ENCODE measurements around the gene DUSP22. TPM values are rescaled to one million over a fixed set of nuclear protein-coding genes. Genes with fewer than 3 reads are reported as not detected.

The DUSP22 gene
- total and polyA plus RNA-seq, 4 donors = 23.0 to 65.8 (median 49.3) TPM

GRCh38 chr6:346386-347030 is 54.2 kb downstream of the DUSP22 start:
- Histone ChIP-seq H3K27ac (ENCODE audit: low read depth in 1 of 2, low read length in 2 of 2) (no peak overlapping the region), H3K36me3 (ENCODE audit: control insufficient read depth in 1 of 2, insufficient read depth in 2 of 2, low read length in 1 of 2) (peaks cover 0 to 3% of the 10 kb centered on the region in 2 donors), H3K4me3 (ENCODE audit: low read length in 2 of 2) (no peak overlapping the region), H3K27me3 (ENCODE audit: control insufficient read depth in 1 of 2, insufficient read depth in 2 of 2, low read length in 1 of 2) (no peaks in the 10 kb centered on the region), H3K4me1 (ENCODE audit: control insufficient read depth in 1 of 2, insufficient read depth in 2 of 2, low read length in 2 of 2) (no peaks in the 10 kb centered on the region), H3K9me3 (ENCODE audit: control insufficient read depth, low read length) (no peaks in the 10 kb centered on the region)
- intact Hi-C loops (cut with DNase I) = no loop called here
- DNase-seq = no peak
- ATAC-seq (ENCODE audit: low FRiP score) = no peak
- WGBS, 2 donors = 81 to 82% methylated on average over 10 of the region's 10 CpGs

GRCh38 chr6:347232-347631 is 54.9 kb downstream of the DUSP22 start:
- peak in 1 of 2 donors; percentile 28 for DNase-seq
- Histone ChIP-seq H3K27ac (ENCODE audit: low read depth in 1 of 2, low read length in 2 of 2) (no peak overlapping the region), H3K27me3 (ENCODE audit: control insufficient read depth in 1 of 2, insufficient read depth in 2 of 2, low read length in 1 of 2) (no peaks in the 10 kb centered on the region), H3K4me1 (ENCODE audit: control insufficient read depth in 1 of 2, insufficient read depth in 2 of 2, low read length in 2 of 2) (no peaks in the 10 kb centered on the region), H3K9me3 (ENCODE audit: control insufficient read depth, low read length) (no peaks in the 10 kb centered on the region), H3K36me3 (ENCODE audit: control insufficient read depth in 1 of 2, insufficient read depth in 2 of 2, low read length in 1 of 2) (peaks cover 0 to 3% of the 10 kb centered on the region in 2 donors), H3K4me3 (ENCODE audit: low read length in 2 of 2) (no peak overlapping the region)
- no peak for ATAC-seq (ENCODE audit: low FRiP score)
- intact Hi-C loops (cut with DNase I) = no loop called here
- 85 to 86% methylated on average over 4 of the region's 4 CpGs for WGBS, 2 donors

GRCh38 chr6:347951-348859 is 55.9 kb downstream of the DUSP22 start:
- no peaks in the 10 kb centered on the region for H3K4me1 ChIP-seq (ENCODE audit: control insufficient read depth in 1 of 2, insufficient read depth in 2 of 2, low read length in 2 of 2)
- H3K27ac ChIP-seq (ENCODE audit: low read depth in 1 of 2, low read length in 2 of 2) = no peak overlapping the region
- peaks cover 0 to 3% of the 10 kb centered on the region in 2 donors for H3K36me3 ChIP-seq (ENCODE audit: control insufficient read depth in 1 of 2, insufficient read depth in 2 of 2, low read length in 1 of 2)
- no peaks in the 10 kb centered on the region for H3K9me3 ChIP-seq (ENCODE audit: control insufficient read depth, low read length)
- ATAC-seq (ENCODE audit: low FRiP score) (no peak), DNase-seq (peak in 1 of 2 donors; percentile 35)
- intact Hi-C loops (cut with DNase I) = no loop called here
- no peaks in the 10 kb centered on the region for H3K27me3 ChIP-seq (ENCODE audit: control insufficient read depth in 1 of 2, insufficient read depth in 2 of 2, low read length in 1 of 2)
- 92 to 93% methylated on average over 27 of the region's 27 CpGs for WGBS, 2 donors
- no peak overlapping the region for H3K4me3 ChIP-seq (ENCODE audit: low read length in 2 of 2)

- H3K36me3 ChIP-seq (ENCODE audit: control insufficient read depth in 1 of 2, insufficient read depth in 2 of 2, low read length in 1 of 2) = peaks cover 0 to 3% of the 10 kb centered on the region in 2 donors
- intact Hi-C loops (cut with DNase I) = no loop called here
- no peak overlapping the region for H3K27ac ChIP-seq (ENCODE audit: low read depth in 1 of 2, low read length in 2 of 2)
- H3K4me1 ChIP-seq (ENCODE audit: control insufficient read depth in 1 of 2, insufficient read depth in 2 of 2, low read length in 2 of 2) = no peaks in the 10 kb centered on the region
- H3K9me3 ChIP-seq (ENCODE audit: control insufficient read depth, low read length) = no peaks in the 10 kb centered on the region
- peak in 1 of 2 donors; percentile 54 for DNase-seq
- WGBS, 2 donors = 87 to 90% methylated on average over 21 of the region's 21 CpGs
- H3K27me3 ChIP-seq (ENCODE audit: control insufficient read depth in 1 of 2, insufficient read depth in 2 of 2, low read length in 1 of 2) = no peaks in the 10 kb centered on the region
- H3K4me3 ChIP-seq (ENCODE audit: low read length in 2 of 2) = no peak overlapping the region
- ATAC-seq (ENCODE audit: low FRiP score) = peak; percentile 53
Observed at GRCh38 chr6:348860-349396, 56.6 kb downstream of the DUSP22 start.

GRCh38 chr6:349491-349921 is 57.2 kb downstream of the DUSP22 start:
- DNase-seq = peak in 1 of 2 donors; percentile 42
- no peaks in the 10 kb centered on the region for H3K27me3 ChIP-seq (ENCODE audit: control insufficient read depth in 1 of 2, insufficient read depth in 2 of 2, low read length in 1 of 2)
- no peak for ATAC-seq (ENCODE audit: low FRiP score)
- intact Hi-C loops (cut with DNase I) = no loop called here
- H3K4me3 ChIP-seq (ENCODE audit: low read length in 2 of 2) = no peak overlapping the region
- no peak overlapping the region for H3K27ac ChIP-seq (ENCODE audit: low read depth in 1 of 2, low read length in 2 of 2)
- 77 to 80% methylated on average over 6 of the region's 6 CpGs for WGBS, 2 donors
- H3K9me3 ChIP-seq (ENCODE audit: control insufficient read depth, low read length) = no peaks in the 10 kb centered on the region
- peaks cover 0 to 3% of the 10 kb centered on the region in 2 donors for H3K36me3 ChIP-seq (ENCODE audit: control insufficient read depth in 1 of 2, insufficient read depth in 2 of 2, low read length in 1 of 2)
- H3K4me1 ChIP-seq (ENCODE audit: control insufficient read depth in 1 of 2, insufficient read depth in 2 of 2, low read length in 2 of 2) = no peaks in the 10 kb centered on the region

GRCh38 chr6:350371-350770 is 58.1 kb downstream of the DUSP22 start:
- DNase-seq (no peak), ATAC-seq (ENCODE audit: low FRiP score) (no peak)
- H3K4me1 ChIP-seq (ENCODE audit: control insufficient read depth in 1 of 2, insufficient read depth in 2 of 2, low read length in 2 of 2) = no peaks in the 10 kb centered on the region
- no peaks in the 10 kb centered on the region for H3K9me3 ChIP-seq (ENCODE audit: control insufficient read depth, low read length)
- peaks cover 0 to 3% of the 10 kb centered on the region in 2 donors for H3K36me3 ChIP-seq (ENCODE audit: control insufficient read depth in 1 of 2, insufficient read depth in 2 of 2, low read length in 1 of 2)
- intact Hi-C loops (cut with DNase I) = no loop called here
- 89 to 90% methylated on average over 9 of the region's 9 CpGs for WGBS, 2 donors
- no peak overlapping the region for H3K4me3 ChIP-seq (ENCODE audit: low read length in 2 of 2)
- H3K27ac ChIP-seq (ENCODE audit: low read depth in 1 of 2, low read length in 2 of 2) = no peak overlapping the region
- H3K27me3 ChIP-seq (ENCODE audit: control insufficient read depth in 1 of 2, insufficient read depth in 2 of 2, low read length in 1 of 2) = no peaks in the 10 kb centered on the region

GRCh38 chr6:351011-351866 is 59.0 kb downstream of the DUSP22 start:
- H3K4me1 ChIP-seq (ENCODE audit: control insufficient read depth in 1 of 2, insufficient read depth in 2 of 2, low read length in 2 of 2) = no peaks in the 10 kb centered on the region
- H3K9me3 ChIP-seq (ENCODE audit: control insufficient read depth, low read length) = no peaks in the 10 kb centered on the region
- DNase-seq (peak in 1 of 2 donors; percentile 44), ATAC-seq (ENCODE audit: low FRiP score) (no peak)
- H3K27ac ChIP-seq (ENCODE audit: low read depth in 1 of 2, low read length in 2 of 2) = no peak overlapping the region
- WGBS, 2 donors = 86 to 88% methylated on average over 31 of the region's 31 CpGs
- intact Hi-C loops (cut with DNase I) = no loop called here
- H3K27me3 ChIP-seq (ENCODE audit: control insufficient read depth in 1 of 2, insufficient read depth in 2 of 2, low read length in 1 of 2) = no peaks in the 10 kb centered on the region
- H3K36me3 ChIP-seq (ENCODE audit: control insufficient read depth in 1 of 2, insufficient read depth in 2 of 2, low read length in 1 of 2) = peaks cover 0 to 3% of the 10 kb centered on the region in 2 donors
- H3K4me3 ChIP-seq (ENCODE audit: low read length in 2 of 2) = no peak overlapping the region

- intact Hi-C loops (cut with DNase I) = no loop called here
- 77% methylated on average over 4 of the region's 4 CpGs for WGBS, 2 donors
- Histone ChIP-seq H3K27me3 (ENCODE audit: control insufficient read depth in 1 of 2, insufficient read depth in 2 of 2, low read length in 1 of 2) (no peaks in the 10 kb centered on the region), H3K9me3 (ENCODE audit: control insufficient read depth, low read length) (no peaks in the 10 kb centered on the region), H3K4me1 (ENCODE audit: control insufficient read depth in 1 of 2, insufficient read depth in 2 of 2, low read length in 2 of 2) (no peaks in the 10 kb centered on the region), H3K4me3 (ENCODE audit: low read length in 2 of 2) (no peak overlapping the region), H3K27ac (ENCODE audit: low read depth in 1 of 2, low read length in 2 of 2) (no peak overlapping the region), H3K36me3 (ENCODE audit: control insufficient read depth in 1 of 2, insufficient read depth in 2 of 2, low read length in 1 of 2) (peaks cover 0 to 3% of the 10 kb centered on the region in 2 donors)
- no peak for ATAC-seq (ENCODE audit: low FRiP score)
- peak in 1 of 2 donors; percentile 41 for DNase-seq
Observed at GRCh38 chr6:351867-352289, 59.6 kb downstream of the DUSP22 start.
